ENCODE data around the gene OCSTAMP. TPM values are rescaled to one million over a fixed set of nuclear protein-coding genes. Genes with fewer than 3 reads are reported as not detected.

Gene OCSTAMP
- polyA plus RNA-seq, 1 donor (not counting 4 experiments of a cell fraction or from before 2014, with no cell fraction given) = not detected

GRCh38 chr20:46551522-46552381 is 1.3 kb upstream of the OCSTAMP start:
- no peak for DNase-seq (ENCODE audit: low read depth, low spot score)
- H3K4me1 ChIP-seq (ENCODE audit: control insufficient read depth, extremely low read depth, insufficient read depth, low read length) = no peaks in the 10 kb centered on the region
- H4K20me1 ChIP-seq (ENCODE audit: control insufficient read depth, extremely low read depth, insufficient read depth, low read length) = no peaks in the 10 kb centered on the region
- no peak overlapping the region for H3K4me3 ChIP-seq (ENCODE audit: control insufficient read depth in 2 of 3, extremely low read depth in 1 of 3, insufficient read depth in 2 of 3, low read depth in 1 of 3, low read length in 3 of 3)
- H3K9me3 ChIP-seq (ENCODE audit: control insufficient read depth, low read depth, low read length) = no peaks in the 10 kb centered on the region
- no peak overlapping the region for H2AFZ ChIP-seq (ENCODE audit: control insufficient read depth, low read length)
- H3K79me2 ChIP-seq (ENCODE audit: control insufficient read depth, insufficient read depth, low read length) = no peaks in the 10 kb centered on the region
- H3K9ac ChIP-seq (ENCODE audit: control insufficient read depth, extremely low read depth, insufficient read depth, low read length) = no peak overlapping the region
- no peaks in the 10 kb centered on the region for H3K9me1 ChIP-seq (ENCODE audit: control insufficient read depth, extremely low read depth, insufficient read depth, low read length)
- no peak for TF ChIP-seq EZH2 (IDR thresholded peaks at IDR 0.05; ENCODE audit: low read length)
- TF ChIP-seq, protein P1, sequence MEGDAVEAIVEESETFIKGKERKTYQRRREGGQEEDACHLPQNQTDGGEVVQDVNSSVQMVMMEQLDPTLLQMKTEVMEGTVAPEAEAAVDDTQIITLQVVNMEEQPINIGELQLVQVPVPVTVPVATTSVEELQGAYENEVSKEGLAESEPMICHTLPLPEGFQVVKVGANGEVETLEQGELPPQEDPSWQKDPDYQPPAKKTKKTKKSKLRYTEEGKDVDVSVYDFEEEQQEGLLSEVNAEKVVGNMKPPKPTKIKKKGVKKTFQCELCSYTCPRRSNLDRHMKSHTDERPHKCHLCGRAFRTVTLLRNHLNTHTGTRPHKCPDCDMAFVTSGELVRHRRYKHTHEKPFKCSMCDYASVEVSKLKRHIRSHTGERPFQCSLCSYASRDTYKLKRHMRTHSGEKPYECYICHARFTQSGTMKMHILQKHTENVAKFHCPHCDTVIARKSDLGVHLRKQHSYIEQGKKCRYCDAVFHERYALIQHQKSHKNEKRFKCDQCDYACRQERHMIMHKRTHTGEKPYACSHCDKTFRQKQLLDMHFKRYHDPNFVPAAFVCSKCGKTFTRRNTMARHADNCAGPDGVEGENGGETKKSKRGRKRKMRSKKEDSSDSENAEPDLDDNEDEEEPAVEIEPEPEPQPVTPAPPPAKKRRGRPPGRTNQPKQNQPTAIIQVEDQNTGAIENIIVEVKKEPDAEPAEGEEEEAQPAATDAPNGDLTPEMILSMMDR (optimal IDR thresholded peaks at IDR 0.05 in 1 of 3, IDR thresholded peaks at IDR 0.05 in 1 of 3, conservative IDR thresholded peaks at IDR 0.05 in 1 of 3; ENCODE audit: extremely low read depth in 1 of 3, insufficient read depth in 2 of 3, low read length in 3 of 3) = no peak
- H3K27me3 ChIP-seq (ENCODE audit: control insufficient read depth, extremely low read depth, insufficient read depth, low read length) = peaks cover 6% of the 10 kb centered on the region
- no peak overlapping the region for H3K4me2 ChIP-seq (ENCODE audit: control insufficient read depth, extremely low read depth, insufficient read depth, low read depth, low read length)
- H3K36me3 ChIP-seq (ENCODE audit: control insufficient read depth in 2 of 2, extremely low read depth in 1 of 2, insufficient read depth in 2 of 2, low read length in 2 of 2) = no peaks in the 10 kb centered on the region
- FAIRE-seq = no peak
- dilution Hi-C loops (cut with MboI; ENCODE audit: extremely low pct_ligation_motif_present, low sequenced_read_pairs) = no loop called here
- H3K27ac ChIP-seq (ENCODE audit: control insufficient read depth, insufficient read depth, low read length) = no peak overlapping the region

DNA sequence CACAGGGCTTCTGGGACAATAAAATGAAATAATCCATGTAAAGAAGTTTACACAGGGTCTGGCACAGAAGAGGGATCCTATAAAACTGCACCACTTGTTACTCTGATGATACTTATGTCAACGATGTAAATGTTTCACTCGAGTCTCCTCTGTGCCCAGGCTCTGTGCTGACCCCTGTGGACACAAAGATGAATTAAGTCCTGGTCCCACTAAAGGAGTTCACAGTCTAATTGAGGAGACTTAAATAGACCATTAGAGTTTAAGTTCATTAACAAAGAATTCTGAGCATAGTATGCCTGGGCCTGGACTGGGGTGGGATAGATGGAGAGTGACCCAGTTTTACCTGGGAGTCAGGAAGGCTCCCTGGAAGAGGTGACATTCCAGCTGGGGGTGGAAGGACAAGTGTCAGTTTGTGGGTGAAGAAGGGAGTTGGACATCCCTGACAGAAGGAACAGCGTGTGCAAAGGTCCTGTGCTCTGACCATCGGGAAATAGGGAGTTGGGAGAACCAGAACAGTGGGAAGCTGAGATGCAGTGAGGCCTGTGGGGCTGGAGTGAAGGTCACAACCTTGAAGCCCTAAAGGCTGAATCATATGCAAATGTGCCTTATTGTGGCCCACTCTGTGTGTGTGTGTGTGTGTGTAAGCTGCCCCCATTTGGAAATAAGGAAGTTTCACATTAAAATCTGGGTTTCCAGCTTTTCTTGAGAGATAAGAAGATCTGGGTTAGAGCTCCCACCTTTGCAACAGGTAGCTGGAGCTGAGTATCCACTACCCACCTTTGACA is 1.1 kb downstream of the OCSTAMP start:
- H3K9me3 ChIP-seq (ENCODE audit: control insufficient read depth, low read depth, low read length) = no peaks in the 10 kb centered on the region
- H3K4me1 ChIP-seq (ENCODE audit: control insufficient read depth, extremely low read depth, insufficient read depth, low read length) = no peaks in the 10 kb centered on the region
- FAIRE-seq (no peak), DNase-seq (ENCODE audit: low read depth, low spot score) (no peak)
- no peak overlapping the region for H3K27ac ChIP-seq (ENCODE audit: control insufficient read depth, insufficient read depth, low read length)
- no peak overlapping the region for H3K4me2 ChIP-seq (ENCODE audit: control insufficient read depth, extremely low read depth, insufficient read depth, low read depth, low read length)
- no peaks in the 10 kb centered on the region for H4K20me1 ChIP-seq (ENCODE audit: control insufficient read depth, extremely low read depth, insufficient read depth, low read length)
- H3K9me1 ChIP-seq (ENCODE audit: control insufficient read depth, extremely low read depth, insufficient read depth, low read length) = no peaks in the 10 kb centered on the region
- dilution Hi-C loops (cut with MboI; ENCODE audit: extremely low pct_ligation_motif_present, low sequenced_read_pairs) = no loop called here
- H3K27me3 ChIP-seq (ENCODE audit: control insufficient read depth, extremely low read depth, insufficient read depth, low read length) = peaks cover 2% of the 10 kb centered on the region
- H2AFZ ChIP-seq (ENCODE audit: control insufficient read depth, low read length) = no peak overlapping the region
- no peaks in the 10 kb centered on the region for H3K79me2 ChIP-seq (ENCODE audit: control insufficient read depth, insufficient read depth, low read length)
- no peak overlapping the region for H3K9ac ChIP-seq (ENCODE audit: control insufficient read depth, extremely low read depth, insufficient read depth, low read length)
- no peak overlapping the region for H3K4me3 ChIP-seq (ENCODE audit: control insufficient read depth in 2 of 3, extremely low read depth in 1 of 3, insufficient read depth in 2 of 3, low read depth in 1 of 3, low read length in 3 of 3)
- H3K36me3 ChIP-seq (ENCODE audit: control insufficient read depth in 2 of 2, extremely low read depth in 1 of 2, insufficient read depth in 2 of 2, low read length in 2 of 2) = no peaks in the 10 kb centered on the region
- no peak for TF ChIP-seq EZH2 (IDR thresholded peaks at IDR 0.05; ENCODE audit: low read length)
- TF ChIP-seq, protein P1 (optimal IDR thresholded peaks at IDR 0.05 in 1 of 3, IDR thresholded peaks at IDR 0.05 in 1 of 3, conservative IDR thresholded peaks at IDR 0.05 in 1 of 3; ENCODE audit: extremely low read depth in 1 of 3, insufficient read depth in 2 of 3, low read length in 3 of 3) = no peak

All from keratinocyte (primary cell).